Nucleus accumbens (tissue), 56 donors: ENCODE results near the gene CDYL2.
"Not testable (repeated sequence)": the region's sequence is repeated elsewhere in the genome, so short reads cannot be mapped to it uniquely, and the experiment has no call there.

Experiments used
- DNase-seq, 56 donors: peaks; one replicate each; lab custom pipeline; 2025; lab: John Stamatoyannopoulos, UW

CDYL2 gene

DNA sequence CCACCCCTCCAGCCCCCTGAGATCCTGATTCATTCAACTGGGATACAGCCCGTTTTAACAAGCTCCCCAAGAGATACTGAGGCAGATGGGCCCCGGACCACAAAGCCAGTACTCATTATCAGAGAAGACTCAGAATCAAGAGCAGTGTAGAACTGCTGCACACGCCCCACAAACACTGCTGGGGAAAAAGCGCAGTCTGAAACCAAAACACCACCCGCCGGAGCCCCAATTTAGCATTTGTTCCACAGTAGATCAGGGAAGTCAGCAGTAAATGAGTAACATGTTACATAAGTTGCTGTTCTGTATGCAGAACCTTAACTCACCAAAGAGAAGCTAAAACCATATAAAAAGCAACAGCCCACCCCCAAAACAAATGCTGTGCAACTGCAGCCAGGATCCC, 123.6 kb downstream of the CDYL2 start:
- DNase-seq = peak in 31 of 56 donors; percentile 1 to 70 (median 26)

- no peak for DNase-seq
These were observed 124.4 kb downstream of the CDYL2 start for GRCh38 chr16:80680046-80680445.

GRCh38 chr16:80674884-80675283, 129.5 kb downstream of the CDYL2 start:
- no peak for DNase-seq

DNA sequence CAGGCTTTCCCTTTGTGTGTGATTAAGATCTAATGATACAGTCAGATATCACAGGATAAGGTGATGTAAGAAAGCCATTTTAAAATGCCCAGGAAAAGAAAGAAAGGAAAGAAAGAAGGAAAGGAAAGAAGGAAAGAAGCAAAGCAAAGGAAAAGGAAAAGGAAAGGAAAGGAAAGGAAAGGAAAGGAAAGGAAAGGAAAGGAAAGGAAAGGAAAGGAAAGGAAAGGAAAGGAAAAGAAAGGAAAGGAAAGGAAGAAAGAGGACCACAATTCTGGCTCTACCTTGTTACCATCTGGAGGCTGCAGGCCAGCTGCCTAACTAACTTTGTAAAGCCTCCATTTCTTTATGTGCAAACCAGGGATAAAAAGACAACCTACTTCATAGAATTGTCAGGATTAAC, 132.0 kb downstream of the CDYL2 start:
- DNase-seq = no peak

- no peak for DNase-seq
These were observed 133.0 kb downstream of the CDYL2 start for GRCh38 chr16:80671281-80671849.

GRCh38 chr16:80670170-80670865, 134.1 kb downstream of the CDYL2 start:
- DNase-seq = no peak

DNA sequence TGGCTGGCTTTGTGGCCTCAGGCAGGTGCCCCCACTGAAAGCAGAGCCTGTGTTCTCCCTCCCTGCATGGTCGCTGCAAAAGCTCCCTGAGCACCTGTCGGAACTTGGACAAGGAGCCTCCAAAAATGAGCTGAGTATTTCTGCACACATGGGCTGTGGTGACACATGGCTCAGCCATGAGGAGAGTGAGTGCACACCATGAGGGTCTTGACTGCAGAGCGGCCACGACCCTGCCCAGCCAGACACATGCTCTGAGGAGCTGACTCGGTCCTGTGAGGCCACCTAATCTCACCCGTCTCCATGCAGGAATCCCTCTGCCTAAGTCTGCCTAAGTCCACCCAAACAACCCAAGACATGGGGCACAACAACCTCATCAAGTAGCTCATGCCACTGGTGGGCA, 134.7 kb downstream of the CDYL2 start:
- no peak for DNase-seq

- DNase-seq = no peak
These were observed 136.5 kb downstream of the CDYL2 start for GRCh38 chr16:80667925-80668324.

- no peak for DNase-seq
These were observed 137.2 kb downstream of the CDYL2 start for GRCh38 chr16:80667251-80667560.

DNA sequence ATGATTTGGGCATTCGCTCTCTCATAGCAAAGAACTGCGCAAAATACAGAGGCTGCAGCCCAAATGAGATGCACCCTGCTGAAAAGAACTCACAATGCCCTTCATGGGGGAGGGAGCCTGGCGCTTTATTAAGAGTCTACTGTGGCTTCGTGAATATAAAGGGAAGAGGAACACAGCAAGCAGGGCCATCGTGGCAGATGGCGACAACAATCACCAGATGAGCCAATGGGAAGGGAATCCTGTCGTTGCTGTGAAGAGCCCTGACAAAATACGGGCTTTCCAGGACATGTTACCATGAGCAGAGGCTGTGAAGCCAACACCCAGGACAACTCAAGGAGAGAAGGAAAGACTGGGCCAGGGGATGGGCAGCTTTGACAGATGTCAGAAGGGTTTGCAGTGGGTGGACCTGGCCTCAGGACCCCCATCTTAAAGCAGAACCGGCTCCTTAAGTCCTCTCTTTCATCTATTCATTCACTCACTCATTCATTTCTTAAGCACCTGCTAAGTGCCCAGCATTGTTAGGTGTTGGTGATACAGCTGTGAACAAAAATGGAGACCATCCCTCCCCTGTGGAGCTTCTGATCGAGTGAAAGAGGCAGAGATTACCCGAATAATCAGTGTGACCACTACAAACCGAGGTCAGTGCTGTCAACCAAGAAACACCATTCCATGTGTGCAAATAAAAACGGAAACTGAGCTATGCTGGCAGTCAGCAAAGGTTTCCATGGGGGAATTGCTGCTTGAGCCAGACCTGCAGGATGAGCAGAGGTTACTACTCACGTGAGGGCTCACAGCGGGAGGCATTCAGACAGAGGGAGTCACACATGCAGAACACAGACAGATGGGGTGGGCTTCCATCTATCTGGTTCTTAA, 137.8 kb downstream of the CDYL2 start:
- no peak for DNase-seq

- no peak for DNase-seq
These were observed 139.0 kb downstream of the CDYL2 start for GRCh38 chr16:80665356-80665755.

- DNase-seq = no peak
These were observed 139.6 kb downstream of the CDYL2 start for GRCh38 chr16:80664786-80665185.

- DNase-seq = no peak
These were observed 140.2 kb downstream of the CDYL2 start for GRCh38 chr16:80664226-80664625.

DNA sequence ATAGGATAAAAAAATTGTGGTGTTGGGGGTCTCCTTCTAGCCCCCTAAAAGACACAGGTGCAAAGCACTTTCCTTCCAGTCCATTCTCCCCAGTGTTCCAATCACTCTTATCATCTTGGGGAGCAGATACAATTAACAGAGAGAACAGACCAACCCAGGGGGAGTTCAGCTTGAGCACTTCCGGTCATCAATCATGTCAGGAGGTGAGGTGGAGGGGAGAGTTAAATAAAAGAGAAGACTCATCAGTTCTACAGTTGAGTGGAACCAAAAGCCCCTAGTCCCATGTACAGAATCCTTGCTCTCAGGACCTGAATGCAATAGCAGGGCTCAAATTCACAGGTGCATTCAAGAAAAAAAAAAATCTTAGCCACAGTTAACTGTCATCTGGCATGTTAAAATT, 141.3 kb downstream of the CDYL2 start:
- DNase-seq = no peak

DNA sequence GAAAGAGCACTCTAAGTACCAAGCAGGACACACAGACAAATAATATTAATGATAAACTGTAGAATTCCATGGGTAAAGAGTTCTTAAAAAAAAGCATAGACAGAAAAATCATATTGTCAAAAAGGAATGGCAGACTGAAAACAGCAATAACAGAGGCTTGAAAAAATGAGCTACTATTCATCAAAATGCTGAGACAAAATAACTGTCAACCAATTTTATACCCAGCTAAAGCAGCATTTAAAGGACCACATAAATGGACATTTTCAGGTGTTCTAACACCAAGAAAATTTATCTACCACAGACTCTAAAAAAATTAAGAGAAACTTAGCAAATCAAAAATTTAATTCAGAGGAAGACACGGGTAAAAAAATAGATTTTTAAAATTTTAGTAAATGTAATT, 144.5 kb downstream of the CDYL2 start:
- no peak for DNase-seq

DNA sequence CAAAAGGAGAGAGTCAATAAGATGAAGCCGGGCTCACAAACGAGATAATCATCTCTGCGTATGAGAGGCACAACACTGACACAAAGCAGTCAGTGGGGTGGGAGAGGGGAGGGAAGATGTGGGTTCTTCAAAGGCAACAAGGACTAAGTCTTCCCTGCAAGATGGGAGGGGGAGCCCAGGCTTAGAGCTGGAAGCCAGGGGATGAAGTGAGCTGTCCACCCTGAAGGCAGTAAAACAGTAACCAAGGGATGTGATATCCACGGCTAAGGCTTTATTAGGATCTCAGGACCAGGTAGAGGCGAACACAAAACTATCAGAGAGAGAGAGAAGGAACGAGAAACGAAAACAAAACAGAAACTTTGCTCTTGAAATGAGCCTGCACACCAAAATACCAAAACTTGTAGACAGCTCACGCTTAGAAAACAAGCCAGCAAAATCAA, 147.7 kb downstream of the CDYL2 start:
- no peak for DNase-seq

DNA sequence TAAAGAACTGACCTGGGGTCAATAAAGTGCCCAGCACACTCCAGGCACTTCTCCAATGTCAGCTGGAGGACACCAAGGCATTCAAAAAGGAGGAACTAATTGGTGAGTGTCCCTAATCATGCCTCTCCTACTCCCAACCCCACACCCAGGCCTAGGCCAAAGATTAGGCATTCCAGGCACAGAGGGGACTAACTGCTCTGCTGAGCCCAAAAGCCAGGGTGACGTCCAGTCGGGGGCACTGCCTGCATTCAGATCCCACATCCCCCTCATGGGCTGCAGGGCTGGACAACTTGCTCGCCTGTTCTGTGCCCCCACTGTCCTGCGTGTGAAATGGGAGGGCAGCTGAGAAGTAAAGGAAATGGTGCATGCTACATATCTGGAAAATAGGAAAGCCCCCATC, 148.2 kb downstream of the CDYL2 start:
- no peak for DNase-seq

DNA sequence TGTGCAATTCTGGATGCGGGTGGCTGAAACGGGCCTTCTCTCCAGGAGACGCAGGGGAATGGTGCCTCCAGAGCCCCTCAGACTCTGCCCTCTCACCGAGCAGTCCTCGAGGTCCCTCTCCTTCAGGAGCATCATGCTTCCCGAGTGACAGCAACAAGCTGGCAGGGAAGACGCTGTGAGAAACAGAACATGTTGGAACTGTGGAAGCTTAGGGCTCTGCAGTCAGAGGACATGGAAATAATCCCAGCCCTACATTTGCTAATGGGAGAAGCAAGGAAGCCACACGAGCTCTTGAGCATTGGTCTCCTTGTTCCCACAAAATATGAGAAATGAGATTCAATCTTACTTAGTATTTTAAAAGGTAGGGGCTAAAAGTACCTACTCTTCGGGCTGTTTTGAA, 148.6 kb downstream of the CDYL2 start:
- DNase-seq = no peak

- DNase-seq = no peak
These were observed 150.1 kb downstream of the CDYL2 start for GRCh38 chr16:80654094-80654862.

- DNase-seq = no peak
These were observed 152.0 kb downstream of the CDYL2 start for GRCh38 chr16:80652441-80652840.

DNA sequence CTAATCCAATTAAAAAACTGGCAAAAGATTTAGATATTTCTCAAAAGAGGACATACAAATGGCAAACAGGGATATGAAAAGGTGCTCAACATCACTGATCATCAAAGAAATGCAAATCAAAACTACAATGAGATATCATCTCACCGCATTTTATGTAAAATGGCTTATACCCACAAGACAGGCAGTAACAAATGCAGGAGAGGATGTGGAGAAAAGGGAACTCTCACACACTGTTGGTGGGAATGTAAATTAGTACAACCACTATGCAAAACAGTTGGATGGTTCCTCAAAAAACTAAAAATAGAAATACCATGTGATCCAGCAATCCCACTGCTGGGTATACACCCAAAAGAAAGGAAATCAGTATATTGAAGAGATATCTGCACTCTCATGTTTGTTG, 154.1 kb downstream of the CDYL2 start:
- not testable (repeated sequence) for DNase-seq
